Measurements from ENCODE around the gene PDE2A.

PDE2A gene

GRCh38 chr11:72636376-72636775 is 37.8 kb downstream of the PDE2A start:
- no peak for DNase-seq (ENCODE audit: low read depth)

GRCh38 chr11:72635933-72636332 is 38.3 kb downstream of the PDE2A start:
- no peak for DNase-seq (ENCODE audit: low read depth)

GRCh38 chr11:72635309-72635915 is 38.8 kb downstream of the PDE2A start:
- no peak for DNase-seq (ENCODE audit: low read depth)

- DNase-seq (ENCODE audit: low read depth): no peak
These were observed 39.6 kb downstream of the PDE2A start for GRCh38 chr11:72634472-72635095.

- DNase-seq (ENCODE audit: low read depth): no peak
These were observed 40.2 kb downstream of the PDE2A start for GRCh38 chr11:72634016-72634415.

GRCh38 chr11:72633068-72633467 is 41.2 kb downstream of the PDE2A start:
- DNase-seq (ENCODE audit: low read depth): no peak

- DNase-seq (ENCODE audit: low read depth): no peak
These were observed 42.2 kb downstream of the PDE2A start for GRCh38 chr11:72631806-72632731.

GRCh38 chr11:72630104-72630852 is 43.9 kb downstream of the PDE2A start:
- no peak for DNase-seq (ENCODE audit: low read depth)

- DNase-seq (ENCODE audit: low read depth): no peak
These were observed 45.0 kb downstream of the PDE2A start for GRCh38 chr11:72629266-72629665.

- DNase-seq (ENCODE audit: low read depth): no peak
These were observed 46.5 kb downstream of the PDE2A start for GRCh38 chr11:72627594-72628281.

GRCh38 chr11:72626414-72626936 is 47.7 kb downstream of the PDE2A start:
- DNase-seq (ENCODE audit: low read depth): no peak

- DNase-seq (ENCODE audit: low read depth): no peak
These were observed 48.4 kb downstream of the PDE2A start for GRCh38 chr11:72625691-72626413.

- no peak for DNase-seq (ENCODE audit: low read depth)
These were observed 49.6 kb downstream of the PDE2A start for GRCh38 chr11:72624496-72625201.

- no peak for DNase-seq (ENCODE audit: low read depth)
These were observed 51.2 kb downstream of the PDE2A start for GRCh38 chr11:72623052-72623451.

GRCh38 chr11:72621008-72621610 is 53.1 kb downstream of the PDE2A start:
- DNase-seq (ENCODE audit: low read depth): no peak

GRCh38 chr11:72618803-72619202 is 55.4 kb downstream of the PDE2A start:
- DNase-seq (ENCODE audit: low read depth): no peak

- no peak for DNase-seq (ENCODE audit: low read depth)
These were observed 57.0 kb downstream of the PDE2A start for GRCh38 chr11:72617080-72617762.

GRCh38 chr11:72616655-72617054 is 57.6 kb downstream of the PDE2A start:
- DNase-seq (ENCODE audit: low read depth): no peak

GRCh38 chr11:72615329-72615728 is 58.9 kb downstream of the PDE2A start:
- DNase-seq (ENCODE audit: low read depth): no peak
